K562 (cell line): ENCODE data around the gene ATAD3B. TPM values are rescaled to one million over a fixed set of nuclear protein-coding genes. Genes with fewer than 3 reads are reported as not detected.

Experiments
- ATAC-seq: fragments of 200-7000 bp; cut with Tn5 transposase; 3 replicates; pipeline ENCODE4 v1.9.1; 2020; ENCODE audit warnings: moderate library complexity
- BruUV-seq: library from RNA; stranded (reverse); fragments of 400-500 nt; replicated peaks from 2 replicates; lab custom pipeline; 2021; lab: Mats Ljungman, UMichigan
- CTCF ChIA-PET: fragments of 300-600 bp; formaldehyde crosslinking; extraction: SDS; loops from one replicate; lab custom pipeline; 2021; ENCODE audit warnings: low intra/inter-chr PET ratio; lab: Yijun Ruan, JAX
- POLR2A ChIA-PET: fragments of 300-600, 350-650 bp; sonication (Branson Sonifier 250); formaldehyde crosslinking; extraction: SDS; loops from one replicate; lab custom pipeline; 2021; ENCODE audit warnings: antibody characterized with exemption, inconsistent platforms; lab: Yijun Ruan, JAX
- DNase-seq, 4 experiments: peaks; one replicate each; pipeline versions ENCODE4 v3.0.0 to v3.0.0-alpha.2; 2011 to 2018; ENCODE audit warnings: low spot score in 3 of 4, mixed read lengths in 3 of 4; ENCODE audit errors: extremely low read depth in 1 of 4
- FAIRE-seq: peaks from 2 replicates; lab custom pipeline; 2011; peaks lifted over from hg19 to GRCh38; lab: Jason Lieb, UNC
- H2AFZ ChIP-seq: 2 replicates; pipeline ENCODE4 v1.6.0; 2011; ENCODE audit warnings: low read depth, low read length, control low read depth, inconsistent platforms
- H3K27ac ChIP-seq: fragments of 200-600 bp; 3 replicates; pipeline ENCODE4 v1.8.0; 2011; ENCODE audit warnings: low read depth, mild to moderate bottlenecking, control low read depth, inconsistent platforms, low read length, moderate library complexity, mixed read lengths; ENCODE audit errors: extremely low read depth
- H3K27me3 ChIP-seq, 2 experiments: fragments of 300-600 bp in 1 of 2; 2 replicates in 1 of 2; 3 replicates in 1 of 2; pipeline versions ENCODE4 v1.6.0 to v1.8.0; 2011; ENCODE audit warnings: inconsistent platforms in 2 of 2, low read length in 2 of 2, mild to moderate bottlenecking in 1 of 2, mixed read lengths in 1 of 2, moderate library complexity in 1 of 2; ENCODE audit not compliant: control insufficient read depth in 2 of 2, insufficient read depth in 2 of 2
- H3K36me3 ChIP-seq: fragments of 300-600 bp; 3 replicates; pipeline ENCODE4 v1.8.0; 2011; ENCODE audit warnings: mild to moderate bottlenecking, low read length, inconsistent platforms; ENCODE audit not compliant: control insufficient read depth, insufficient read depth
- H3K4me1 ChIP-seq, 2 experiments: fragments of 200-600 bp in 1 of 2; replicated peaks in 1 of 2; 2 replicates in 1 of 2; 3 replicates in 1 of 2; pipeline versions ENCODE4 v1.5.1 to v1.8.0; 2011; ENCODE audit warnings: inconsistent platforms in 2 of 2, low read length in 2 of 2, mild to moderate bottlenecking in 1 of 2, mixed read lengths in 1 of 2, moderate library complexity in 1 of 2; ENCODE audit not compliant: control insufficient read depth in 2 of 2, insufficient read depth in 2 of 2
- H3K4me2 ChIP-seq: 2 replicates; pipeline ENCODE4 v1.6.1; 2011; ENCODE audit warnings: low read length, control low read depth, inconsistent platforms, mixed read lengths; ENCODE audit not compliant: insufficient read depth
- H3K4me3 ChIP-seq: fragments of 200-600 bp; sonication (generic), shearing (Covaris generic); 2 replicates; pipeline ENCODE4 v1.5.1; 2016; ENCODE audit warnings: control low read depth, inconsistent platforms
- H3K79me2 ChIP-seq: fragments of 200-600 bp; 3 replicates; pipeline ENCODE4 v1.8.0; 2011; ENCODE audit warnings: low read length, inconsistent platforms; ENCODE audit not compliant: control insufficient read depth, insufficient read depth
- H3K9ac ChIP-seq, 2 experiments: 2 replicates each; pipeline versions ENCODE4 v1.6.0 to v1.6.1; 2011; ENCODE audit warnings: low read depth in 2 of 2, low read length in 2 of 2, control low read depth in 1 of 2, inconsistent platforms in 1 of 2, mild to moderate bottlenecking in 1 of 2, mixed read lengths in 1 of 2; ENCODE audit not compliant: insufficient read depth in 1 of 2
- H3K9me1 ChIP-seq: one replicate; pipeline ENCODE4 v1.6.0; 2011; ENCODE audit warnings: inconsistent platforms, mild to moderate bottlenecking, low read length, moderate library complexity; ENCODE audit not compliant: control insufficient read depth, insufficient read depth
- H3K9me3 ChIP-seq: replicated peaks from 2 replicates; pipeline ENCODE4 v1.5.1; 2011; ENCODE audit warnings: low read depth, low read length, inconsistent platforms; ENCODE audit not compliant: control insufficient read depth, insufficient read depth
- H4K20me1 ChIP-seq: replicated peaks from 2 replicates; pipeline ENCODE4 v1.6.1; 2011; ENCODE audit warnings: low read length, inconsistent platforms, mixed read lengths; ENCODE audit not compliant: control insufficient read depth, insufficient read depth
- NFE2 ChIP-seq: IDR thresholded peaks from 2 replicates; pipeline ENCODE4 v1.6.1; 2014; ENCODE audit warnings: antibody characterized with exemption, low read depth
- PCBP1 ChIP-seq: fragments of 200-400 bp; formaldehyde crosslinking; IDR thresholded peaks from 2 replicates; pipeline ENCODE4 v1.6.1; 2018; ENCODE audit warnings: mild to moderate bottlenecking, low read depth, low read length; ENCODE audit not compliant: poor library complexity, severe bottlenecking
- PHTF2 ChIP-seq: fragments of 250-450 bp; sonication (Bioruptor Pico); IDR thresholded peaks from 2 replicates; pipeline ENCODE4 v1.5.0; 2021; ENCODE audit warnings: mild to moderate bottlenecking
- POLR2G ChIP-seq: fragments of 200-400 bp; formaldehyde crosslinking; IDR thresholded peaks from 2 replicates; pipeline ENCODE4 v1.6.1; 2017; ENCODE audit warnings: low read depth, mild to moderate bottlenecking, antibody characterized with exemption, low read length, moderate library complexity
- RBFOX2 ChIP-seq: fragments of 200-400 bp; formaldehyde crosslinking; IDR thresholded peaks from 2 replicates; pipeline ENCODE4 v1.6.1; 2017; ENCODE audit warnings: low read depth, mild to moderate bottlenecking, low read length, moderate library complexity
- WGBS: fragments of 100-300 bp; shearing (Covaris generic); methylation state at CpG from one replicate; pipeline ENCODE4 v1.1.6; 2016; ENCODE audit warnings: low coverage, mixed read lengths; ENCODE audit not compliant: insufficient coverage; ENCODE audit errors: missing lambda C conversion rate; 5-methylcytosine and 5-hydroxymethylcytosine counted together
- in situ Hi-C: fragments of 300-500 bp; cut with MboI; formaldehyde crosslinking; loops from 4 replicates; pipeline ENCODE4 v1.15.0; 2018; ENCODE audit warnings: inconsistent platforms, mixed read lengths
- intact Hi-C: fragments of 100-400 bp; cut with micrococcal nuclease; formaldehyde crosslinking; loops from 2 replicates; pipeline ENCODE4 v1.14.2; 2022
- polyA plus RNA-seq, 8 experiments: library from polyadenylated mRNA; depleted of rRNA in 4 of 8; stranded (reverse) in 5 of 8; unstranded in 3 of 8; fragments of >200 nt; fragmentation: Nextera tagmentation in 2 of 8; fragmentation: Illumina TruSeq in 1 of 8; extraction: Ambion mirVana in 2 of 8; extraction: Trizol in 1 of 8; gene quantifications; 2 replicates each; pipeline versions ENCODE4 v1.2.1 to v1.2.3, GENCODE V29; 2011 to 2014; ENCODE audit warnings: inconsistent platforms in 1 of 8, missing spikeins in 1 of 8
- total RNA-seq, 7 experiments: library from RNA; depleted of rRNA in 6 of 7; stranded (reverse); fragments of >200 nt in 6 of 7; fragmentation: Illumina TruSeq in 2 of 7; extraction: Trizol in 2 of 7; gene quantifications; 2 replicates each; pipeline versions ENCODE4 v1.2.1 to v1.2.3, GENCODE V29; 2011 to 2021; ENCODE audit warnings: low replicate concordance in 1 of 7
- TF ChIP-seq, protein P1 (sequence below): sonication (generic); formaldehyde crosslinking; IDR thresholded peaks from 2 replicates; pipeline ENCODE4 v1.8.0; 2022; ENCODE audit warnings: missing genetic modification reagents, mild to moderate bottlenecking, moderate library complexity, borderline replicate concordance
- TF ChIP-seq, protein P2 (sequence below), 2 experiments: fragments of 450-650 bp; conservative IDR thresholded peaks; 2 replicates each; pipeline ENCODE4 v1.6.1; 2017; ENCODE audit warnings: mild to moderate bottlenecking in 2 of 2, moderate library complexity in 2 of 2

The ATAD3B gene
- total and polyA plus RNA-seq, 9 of the 15 experiments (the other 6 are each of a cell fraction or from before 2014, with no cell fraction given) = 0.07 to 113 (median 27.7) TPM

DNA sequence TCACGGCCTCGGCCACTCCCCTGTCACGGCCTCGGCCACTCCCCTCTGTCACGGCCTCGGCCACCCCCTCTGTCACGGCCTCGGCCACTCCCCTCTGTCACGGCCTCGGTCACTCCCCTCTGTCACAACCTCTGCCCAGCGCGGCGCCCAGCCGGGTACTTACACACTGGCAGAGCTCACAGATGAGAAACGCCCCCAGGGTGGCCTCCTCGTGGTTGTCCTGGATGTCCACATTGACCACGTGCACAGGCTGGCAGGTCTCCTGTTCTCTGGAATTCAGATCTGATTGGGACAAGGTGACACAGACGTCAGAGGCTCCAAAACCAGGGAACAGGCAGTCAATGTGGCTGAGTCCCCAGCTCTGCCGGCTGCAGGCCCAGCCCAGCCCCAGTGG, 72.1 kb downstream of the ATAD3B start:
- peak in 1 of 4 experiments; percentile 54 for DNase-seq
- Histone ChIP-seq H3K27ac (no peak overlapping the region), H3K4me3 (no peak overlapping the region), H3K4me2 (no peak overlapping the region), H3K36me3 (peaks cover 75% of the 10 kb centered on the region), H3K4me1 (peaks cover 0 to 40% of the 10 kb centered on the region in 2 experiments; a peak in 2 of 5 replicates), H3K9me1 (no peaks in the 10 kb centered on the region), H3K27me3 (no peaks in the 10 kb centered on the region), H3K9ac (no peak overlapping the region), H4K20me1 (peaks cover 3% of the 10 kb centered on the region; the same call in 1 of the 2 replicates), H2AFZ (no peak overlapping the region), H3K79me2 (peaks cover 10% of the 10 kb centered on the region; the same call in 2 of the 3 replicates), H3K9me3 (no peaks in the 10 kb centered on the region)
- intact Hi-C loops (no loop called here), in situ Hi-C loops (no loop called here)
- no peak for FAIRE-seq
- CTCF ChIA-PET = no interaction called here
- WGBS = 85% methylated on average over 11 of the region's 19 CpGs
- TF ChIP-seq NFE2 (no peak), PCBP1 (peak; percentile 90), RBFOX2 (peak; percentile 22; the same call in 1 of the 2 replicates), POLR2G (peak; percentile 49; the same call in 1 of the 2 replicates), PHTF2 (CRISPR knock-in tag) (no peak)
- TF ChIP-seq, protein P1, sequence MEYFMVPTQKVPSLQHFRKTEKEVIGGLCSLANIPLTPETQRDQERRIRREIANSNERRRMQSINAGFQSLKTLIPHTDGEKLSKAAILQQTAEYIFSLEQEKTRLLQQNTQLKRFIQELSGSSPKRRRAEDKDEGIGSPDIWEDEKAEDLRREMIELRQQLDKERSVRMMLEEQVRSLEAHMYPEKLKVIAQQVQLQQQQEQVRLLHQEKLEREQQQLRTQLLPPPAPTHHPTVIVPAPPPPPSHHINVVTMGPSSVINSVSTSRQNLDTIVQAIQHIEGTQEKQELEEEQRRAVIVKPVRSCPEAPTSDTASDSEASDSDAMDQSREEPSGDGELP (CRISPR knock-in tag) = 0 out of 2 replicates have a peak, but pooled peaks have one; percentile 3
- TF ChIP-seq, protein P2, sequence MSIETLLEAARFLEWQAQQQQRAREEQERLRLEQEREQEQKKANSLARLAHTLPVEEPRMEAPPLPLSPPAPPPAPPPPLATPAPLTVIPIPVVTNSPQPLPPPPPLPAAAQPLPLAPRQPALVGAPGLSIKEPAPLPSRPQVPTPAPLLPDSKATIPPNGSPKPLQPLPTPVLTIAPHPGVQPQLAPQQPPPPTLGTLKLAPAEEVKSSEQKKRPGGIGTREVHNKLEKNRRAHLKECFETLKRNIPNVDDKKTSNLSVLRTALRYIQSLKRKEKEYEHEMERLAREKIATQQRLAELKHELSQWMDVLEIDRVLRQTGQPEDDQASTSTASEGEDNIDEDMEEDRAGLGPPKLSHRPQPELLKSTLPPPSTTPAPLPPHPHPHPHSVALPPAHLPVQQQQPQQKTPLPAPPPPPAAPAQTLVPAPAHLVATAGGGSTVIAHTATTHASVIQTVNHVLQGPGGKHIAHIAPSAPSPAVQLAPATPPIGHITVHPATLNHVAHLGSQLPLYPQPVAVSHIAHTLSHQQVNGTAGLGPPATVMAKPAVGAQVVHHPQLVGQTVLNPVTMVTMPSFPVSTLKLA (conservative IDR thresholded peaks at IDR 0.05) = 0 out of 4 replicates have a peak, but pooled peaks of 1 of the 2 experiments have one; percentile 12
- no TSS peak for BruUV-seq
- ATAC-seq = no peak
- POLR2A ChIA-PET = interaction anchor here (0.6 to 4.7 kb wide), 4 partner anchors 9 to 1535 kb away, joined by 3 to 36 read pairs (median 4); no protein-coding TSS in a partner anchor
